HL-60/S4 treated with retinoic acid at 250 ng/mL for 4 days and 3 days (cell line): Measurements from ENCODE around the gene FAM222A.

Source experiments
- in situ Hi-C: fragments of 300-500 bp; cut with MboI; formaldehyde crosslinking; loops from 2 replicates; pipeline ENCODE4 v1.7.0; 2022; ENCODE audit warnings: low sequenced_read_pairs

The FAM222A gene

DNA sequence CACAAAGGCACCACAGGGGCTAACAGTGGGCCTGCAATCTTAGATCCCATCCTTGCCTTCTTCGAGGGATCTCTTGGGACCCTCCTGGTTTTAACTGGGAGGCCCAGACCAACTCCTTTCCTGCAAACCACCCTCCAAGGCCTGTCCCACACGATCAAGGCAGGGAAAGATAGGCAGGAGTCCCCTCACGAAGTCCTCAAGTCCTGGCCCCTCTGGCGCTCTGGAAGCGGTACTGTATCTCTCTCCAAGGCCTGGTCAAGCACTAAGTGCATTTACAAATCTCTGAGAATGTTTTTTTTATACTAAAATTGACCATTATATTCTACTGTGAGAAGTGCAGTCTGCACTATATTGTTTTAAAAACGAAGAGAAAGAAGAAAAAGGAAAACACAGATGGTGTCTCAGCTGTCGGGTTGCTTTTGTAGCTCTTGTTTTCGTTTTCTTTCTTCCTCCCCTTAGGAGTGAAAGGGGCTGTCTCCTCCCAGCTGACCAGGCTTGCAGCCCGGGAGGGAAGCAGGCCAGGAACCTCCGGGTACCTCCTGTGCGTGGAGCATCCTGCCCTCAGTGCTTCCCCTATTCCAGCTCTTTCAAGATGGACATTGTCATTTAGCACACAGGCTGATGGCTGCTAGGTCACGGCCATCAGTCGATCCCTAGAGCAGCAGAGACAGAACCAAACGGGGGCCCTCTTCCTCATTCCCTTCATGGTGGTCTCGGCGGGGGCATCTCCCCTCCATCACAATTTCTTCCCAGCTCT is 56.7 kb downstream of the FAM222A start:
- in situ Hi-C loops: loop anchor here (10.0 kb wide), 1 partner anchor 235 kb away; no protein-coding TSS in a partner anchor

DNA sequence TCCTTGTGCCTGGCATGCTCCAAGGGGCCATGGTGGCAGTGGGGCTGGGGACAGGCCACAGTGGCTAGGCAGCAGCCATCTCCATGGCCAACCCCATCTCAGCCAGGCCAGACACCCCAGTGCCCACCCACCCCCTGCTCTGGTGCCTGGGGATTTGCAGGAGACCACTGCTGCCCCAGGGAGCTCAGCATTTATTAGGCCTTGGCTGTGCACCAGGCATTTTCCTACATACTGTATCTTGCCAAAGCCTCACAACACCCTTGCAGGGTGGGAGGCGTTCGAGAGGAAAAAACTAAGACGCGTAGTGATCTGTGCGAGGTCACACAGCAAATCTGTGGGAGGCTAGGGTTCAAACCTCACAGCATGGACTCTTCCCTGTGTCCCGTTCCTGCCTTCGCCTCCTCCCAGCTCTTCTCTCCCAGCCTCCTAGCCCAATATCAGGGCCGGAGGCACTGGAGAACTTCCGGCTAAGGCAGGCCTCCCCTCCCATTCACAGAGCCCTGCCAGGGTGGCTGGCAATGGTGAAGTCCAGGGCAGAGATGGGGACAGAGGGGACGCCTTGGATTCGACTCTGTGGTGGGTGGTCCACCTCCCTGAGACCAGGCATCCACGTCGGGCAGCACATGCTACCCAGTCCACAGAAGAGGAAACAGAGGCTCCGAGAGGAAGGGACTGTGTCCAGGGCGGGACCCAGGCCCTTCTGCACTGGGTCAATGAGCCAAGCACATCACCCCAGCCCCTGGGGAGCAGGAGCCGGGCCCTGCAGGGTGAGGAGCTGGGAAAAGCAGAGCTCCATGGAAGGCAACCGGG is 57.4 kb downstream of the FAM222A start:
- in situ Hi-C loops: loop anchor here (10.0 kb wide), 1 partner anchor 236 kb away; no protein-coding TSS in a partner anchor

DNA sequence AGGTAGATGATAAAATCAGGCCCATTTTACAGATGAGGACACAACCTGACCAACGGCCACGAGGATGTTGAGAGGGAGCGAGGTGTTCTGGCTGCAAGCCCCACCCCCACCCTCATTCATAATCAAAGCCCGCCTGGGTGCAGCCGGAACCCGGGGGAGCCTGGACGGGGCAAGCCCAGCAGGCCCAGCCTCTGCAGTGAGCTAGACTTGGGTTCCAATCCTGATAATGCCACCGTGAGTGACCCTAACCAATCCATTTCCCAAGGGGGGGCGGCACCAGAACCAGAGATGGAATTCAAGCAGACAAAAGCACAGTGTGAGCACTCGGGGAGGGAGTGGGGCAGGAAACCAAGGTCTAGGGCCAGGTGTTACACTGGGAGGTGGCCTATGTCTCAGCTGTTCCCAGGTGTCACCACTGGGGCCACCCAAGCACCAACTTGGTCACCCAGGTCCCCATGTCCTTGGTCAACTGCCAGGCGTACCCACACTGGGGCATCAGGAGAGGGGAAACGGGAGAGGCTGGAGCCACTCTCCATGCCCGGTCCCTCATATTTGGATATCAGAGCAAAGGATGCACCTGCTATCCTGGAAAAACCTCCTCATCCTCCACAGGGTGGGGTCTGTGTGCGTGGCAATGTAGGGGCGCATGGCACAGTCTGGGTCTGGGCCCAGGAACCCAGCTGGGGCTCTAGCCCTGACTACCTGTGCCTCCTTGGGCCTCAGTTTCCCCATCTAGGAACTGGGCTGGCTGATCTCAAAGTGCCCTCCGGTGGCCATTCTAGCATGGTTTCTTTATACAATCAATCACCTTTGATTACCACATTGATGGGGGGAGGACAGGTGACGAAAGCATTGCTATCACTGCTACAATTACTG is 58.4 kb downstream of the FAM222A start:
- in situ Hi-C loops: loop anchor here (10.0 kb wide), 1 partner anchor 237 kb away; no protein-coding TSS in a partner anchor

GRCh38 chr12:109772622-109773321 is 59.1 kb downstream of the FAM222A start:
- in situ Hi-C loops: loop anchor here (10.0 kb wide), 1 partner anchor 238 kb away; no protein-coding TSS in a partner anchor

DNA sequence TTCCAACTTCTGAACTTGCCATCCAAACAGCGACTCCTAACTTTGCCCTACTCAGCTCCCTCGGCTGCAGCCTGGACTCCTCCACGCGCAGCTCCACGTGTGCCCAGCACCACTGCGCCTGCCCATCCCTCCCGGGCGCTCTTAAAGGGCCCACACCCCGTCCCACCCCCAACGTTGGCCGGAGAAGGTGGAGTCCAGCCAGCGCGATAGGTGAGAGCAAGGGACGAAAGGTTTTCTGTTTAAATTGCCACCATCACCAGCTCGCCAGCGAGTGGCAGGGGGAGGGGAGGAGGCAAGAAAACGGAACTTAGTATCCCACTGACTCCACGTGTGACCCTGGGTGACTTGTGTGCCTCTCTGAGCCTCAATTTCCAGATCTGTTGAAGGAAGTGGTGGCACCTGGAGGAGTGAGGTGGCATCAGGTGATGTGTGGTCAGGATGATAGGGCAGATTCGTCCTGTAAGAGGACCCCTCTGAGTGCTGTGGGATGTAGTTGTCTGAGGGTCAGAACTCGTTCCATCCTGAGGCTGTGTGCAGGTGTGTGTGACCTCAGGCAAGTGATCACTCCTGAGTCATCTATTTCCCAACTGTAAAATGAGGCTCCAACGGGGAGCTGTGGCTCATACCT is 59.9 kb downstream of the FAM222A start:
- in situ Hi-C loops: loop anchor here (10.0 kb wide), 1 partner anchor 239 kb away; no protein-coding TSS in a partner anchor

GRCh38 chr12:109775172-109775881 is 61.7 kb downstream of the FAM222A start:
- in situ Hi-C loops: loop anchor here (10.0 kb wide), 1 partner anchor 241 kb away; no protein-coding TSS in a partner anchor

DNA sequence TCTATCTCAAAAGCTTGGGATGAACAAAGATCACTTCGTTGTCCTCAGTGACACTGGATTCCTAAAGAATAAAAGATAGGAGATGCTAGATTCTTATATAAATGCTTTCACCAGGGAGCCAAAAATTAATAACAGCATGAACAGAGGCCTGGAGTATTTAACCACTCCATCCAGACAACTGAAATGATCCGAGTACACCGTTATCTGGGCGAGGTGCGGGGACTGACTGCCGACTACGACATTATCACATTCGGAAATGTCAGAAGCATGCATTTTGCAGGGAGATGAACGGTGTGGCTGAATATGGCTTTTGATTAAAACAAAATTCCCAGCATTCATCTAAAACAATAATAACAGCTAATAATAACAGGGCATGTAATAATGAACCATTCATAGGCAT is 63.0 kb downstream of the FAM222A start:
- in situ Hi-C loops: loop anchor here (10.0 kb wide), 1 partner anchor 242 kb away; no protein-coding TSS in a partner anchor

GRCh38 chr12:109777544-109777943 is 63.9 kb downstream of the FAM222A start:
- in situ Hi-C loops: loop anchor here (10.0 kb wide), 1 partner anchor 243 kb away; no protein-coding TSS in a partner anchor

- in situ Hi-C loops: loop anchor here (10.0 kb wide), 1 partner anchor 244 kb away; no protein-coding TSS in a partner anchor
Measured at GRCh38 chr12:109778684-109779083, 65.1 kb downstream of the FAM222A start.

DNA sequence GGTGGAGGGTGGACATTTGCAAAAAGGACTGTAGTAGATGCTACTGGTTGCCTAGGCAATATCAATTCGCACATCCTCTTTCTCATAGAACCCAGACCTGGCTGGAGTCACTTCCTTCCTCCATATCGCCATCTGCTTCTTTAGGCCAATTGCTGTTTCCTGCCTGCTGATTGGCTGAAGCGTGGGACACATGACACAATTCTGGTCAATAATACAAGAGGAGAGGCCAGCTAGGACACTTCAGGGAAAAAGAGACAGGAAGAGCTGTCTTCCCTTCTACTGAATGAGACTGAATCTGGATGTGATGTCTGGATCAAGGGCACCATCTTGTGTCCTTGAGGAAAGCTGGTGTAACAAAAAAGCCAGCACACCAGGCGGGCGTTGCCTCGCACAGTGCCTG is 65.8 kb downstream of the FAM222A start:
- in situ Hi-C loops: loop anchor here (10.0 kb wide), 1 partner anchor 245 kb away; no protein-coding TSS in a partner anchor

DNA sequence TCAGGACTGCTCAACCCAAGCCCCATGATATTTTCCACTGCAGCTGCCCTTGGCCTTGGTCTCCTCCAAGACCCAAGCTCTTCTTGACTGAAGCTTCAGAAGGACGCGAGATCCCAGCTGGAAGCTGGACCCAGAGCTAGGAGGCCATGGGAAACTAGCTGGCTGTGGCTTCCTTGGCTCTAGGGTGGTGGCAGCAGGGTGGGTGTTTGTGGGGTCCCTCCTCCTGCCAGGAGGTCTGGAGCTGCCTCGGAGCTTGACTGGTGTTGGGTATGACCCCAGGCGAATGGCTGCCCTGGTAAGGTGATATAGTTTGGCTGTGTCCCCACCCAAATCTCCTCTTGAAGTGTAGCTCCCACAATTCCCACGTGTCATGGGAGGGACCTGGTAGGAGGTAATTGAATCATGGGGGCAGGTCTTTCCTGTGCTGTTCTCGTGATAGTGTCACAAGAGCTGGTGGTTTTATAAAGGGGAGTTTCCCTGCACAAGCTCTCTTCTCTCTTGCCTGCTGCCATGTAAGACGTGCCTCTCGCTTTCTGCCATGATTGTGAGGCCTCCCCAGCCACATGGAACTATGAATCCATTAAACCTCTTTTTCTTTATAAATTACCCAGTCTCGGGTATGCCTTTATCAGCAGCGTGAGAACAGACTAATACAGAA is 68.2 kb downstream of the FAM222A start:
- in situ Hi-C loops: no loop called here

DNA sequence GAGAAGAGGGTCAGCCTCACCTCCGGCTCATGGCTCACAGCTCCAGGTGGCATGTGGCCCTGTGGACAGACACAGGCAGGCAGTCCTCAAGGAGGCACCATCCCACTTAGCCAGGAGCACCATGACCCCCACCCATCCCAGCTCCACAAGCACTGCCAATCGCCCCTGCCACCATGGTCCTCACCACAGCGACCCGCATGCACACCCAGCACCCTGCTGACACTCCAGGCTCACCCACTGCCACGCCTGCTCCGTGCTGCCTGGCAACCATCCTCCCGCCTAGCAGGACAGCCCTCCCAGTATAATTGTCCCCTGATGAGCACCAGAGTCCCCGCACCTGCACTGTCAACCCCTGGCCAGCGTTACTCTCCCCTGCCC is 68.7 kb downstream of the FAM222A start:
- in situ Hi-C loops: no loop called here

DNA sequence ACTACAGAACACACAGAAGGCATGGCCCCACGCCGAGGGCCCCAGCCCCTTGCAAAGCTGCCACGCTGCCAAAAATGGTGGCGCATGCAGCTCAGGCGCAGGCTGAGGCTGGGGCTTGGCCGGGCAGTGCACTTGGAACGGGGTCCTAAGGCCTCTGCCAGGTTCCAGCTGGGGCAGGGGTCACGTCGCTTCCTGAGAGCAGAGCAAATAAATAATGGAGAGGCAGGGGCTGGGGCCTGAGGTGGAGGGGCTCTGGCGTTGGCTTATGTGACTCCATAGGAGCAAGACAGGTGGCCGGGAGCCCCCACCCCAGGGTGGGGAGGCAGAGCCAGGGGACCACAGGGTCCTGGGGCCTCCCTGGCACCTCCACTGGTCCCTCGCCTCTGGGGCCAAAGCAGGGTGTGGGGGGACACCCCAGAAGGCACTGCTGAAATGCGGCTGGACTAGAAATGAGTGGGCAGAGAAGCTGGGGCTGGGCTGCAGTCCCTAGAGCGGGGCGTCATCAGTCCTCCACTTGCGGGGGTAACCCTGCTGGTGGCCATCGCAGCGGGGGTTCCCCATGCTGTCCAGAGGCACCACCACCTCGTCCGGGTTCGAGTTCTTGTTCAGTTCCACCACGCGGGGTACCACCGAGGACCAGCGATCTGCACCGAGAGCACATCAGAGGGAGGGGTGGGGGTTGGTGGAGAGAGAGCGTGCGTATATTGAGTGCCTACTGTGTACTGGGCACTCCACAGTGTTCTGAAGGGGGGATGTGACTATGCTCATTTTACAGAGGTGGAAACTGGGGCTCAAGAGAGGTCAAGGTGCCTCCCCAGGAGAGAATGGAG is 69.7 kb downstream of the FAM222A start:
- in situ Hi-C loops: no loop called here

- in situ Hi-C loops: no loop called here
Measured at GRCh38 chr12:109783965-109784244, 70.3 kb downstream of the FAM222A start.

GRCh38 chr12:109785854-109786253 is 72.2 kb downstream of the FAM222A start:
- in situ Hi-C loops: no loop called here

DNA sequence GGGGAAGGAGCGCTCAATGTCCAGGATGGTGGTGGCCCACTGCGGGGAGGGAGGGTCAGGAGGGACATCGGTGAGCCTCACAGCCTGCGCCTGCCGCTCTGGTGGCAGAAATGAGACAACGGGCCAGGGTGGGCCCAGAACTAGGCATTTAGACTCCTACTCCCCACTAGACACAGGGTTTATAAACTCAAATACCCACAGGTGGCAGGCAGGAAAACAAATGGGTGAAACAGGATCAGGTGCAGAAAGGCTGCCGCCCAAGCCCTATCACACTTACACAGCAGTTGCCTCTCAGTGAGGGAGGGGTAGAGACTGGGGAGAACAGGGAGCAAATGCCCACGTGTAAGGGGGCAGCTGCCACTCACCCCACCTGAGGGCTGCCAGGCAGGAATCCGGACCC is 73.2 kb downstream of the FAM222A start:
- in situ Hi-C loops: no loop called here

DNA sequence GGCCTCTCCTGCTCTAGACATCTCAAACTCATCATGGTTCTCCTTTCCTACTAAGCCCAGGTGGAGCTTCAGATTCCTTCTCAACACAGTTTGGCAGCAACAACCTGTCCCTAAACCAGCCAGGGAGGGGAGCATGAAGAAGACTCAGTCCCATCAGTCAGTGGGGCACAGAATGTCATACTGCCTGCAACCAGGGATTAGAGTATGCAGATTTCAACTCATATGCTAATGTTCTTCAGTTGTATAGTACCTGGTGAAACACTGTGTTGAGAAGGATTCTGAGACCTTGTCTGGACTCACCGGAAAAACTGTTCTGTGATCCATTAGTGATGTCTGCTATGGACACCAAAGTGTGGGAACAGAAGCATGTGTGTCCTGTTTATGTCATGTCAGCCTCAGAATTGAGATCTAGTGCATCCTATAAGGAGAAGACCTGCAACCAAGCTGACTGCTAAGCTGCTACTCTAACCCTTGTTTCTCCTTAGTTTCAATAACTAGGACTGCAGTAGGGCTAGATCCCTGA is 76.0 kb downstream of the FAM222A start:
- in situ Hi-C loops: no loop called here
